NT2/D1 (cell line): ENCODE results near the gene OR51B5.

ENCODE experiments used
- SUZ12 ChIP-seq: IDR thresholded peaks from 2 replicates; pipeline ENCODE4 v1.6.1; 2011; ENCODE audit not compliant: insufficient read length, insufficient read depth; ENCODE audit errors: extremely low read depth
- YY1 ChIP-seq: IDR thresholded peaks from 2 replicates; pipeline ENCODE4 v1.6.1; 2011; ENCODE audit not compliant: insufficient read length, insufficient read depth
- ZNF274 ChIP-seq: IDR thresholded peaks from 2 replicates; pipeline ENCODE4 v1.6.1; 2011; ENCODE audit warnings: mild to moderate bottlenecking, low read depth, low read length

DNA sequence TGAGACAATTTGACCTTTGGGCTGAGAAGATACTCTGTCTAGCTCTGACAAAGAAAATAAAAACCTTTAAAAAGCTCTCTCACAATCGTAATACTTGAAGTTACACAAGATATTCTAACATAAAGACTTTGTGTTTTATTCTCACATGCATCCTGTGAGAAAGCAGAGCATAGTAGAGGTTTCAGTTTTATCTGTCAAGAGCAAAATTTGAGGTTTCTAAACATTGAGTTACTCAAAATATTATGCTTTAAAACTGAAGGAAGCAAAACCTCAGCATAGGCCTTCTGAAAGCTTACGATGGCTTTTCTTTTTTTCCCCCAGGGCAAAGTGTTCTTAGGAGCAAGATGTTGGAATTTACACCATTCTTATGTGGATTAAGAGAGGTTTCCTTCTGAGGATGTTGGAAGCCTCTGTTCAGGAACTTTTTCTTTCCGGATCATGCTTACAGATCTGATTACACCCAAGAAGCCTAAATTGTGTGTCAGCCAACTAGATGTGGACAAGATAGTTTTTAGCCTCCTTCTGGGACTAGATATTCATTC, 25.2 kb upstream of the OR51B5 start:
- TF ChIP-seq YY1: no peak
- TF ChIP-seq SUZ12: no peak
- TF ChIP-seq ZNF274: no peak
